ENCODE data around the gene ACTC1.

DNA sequence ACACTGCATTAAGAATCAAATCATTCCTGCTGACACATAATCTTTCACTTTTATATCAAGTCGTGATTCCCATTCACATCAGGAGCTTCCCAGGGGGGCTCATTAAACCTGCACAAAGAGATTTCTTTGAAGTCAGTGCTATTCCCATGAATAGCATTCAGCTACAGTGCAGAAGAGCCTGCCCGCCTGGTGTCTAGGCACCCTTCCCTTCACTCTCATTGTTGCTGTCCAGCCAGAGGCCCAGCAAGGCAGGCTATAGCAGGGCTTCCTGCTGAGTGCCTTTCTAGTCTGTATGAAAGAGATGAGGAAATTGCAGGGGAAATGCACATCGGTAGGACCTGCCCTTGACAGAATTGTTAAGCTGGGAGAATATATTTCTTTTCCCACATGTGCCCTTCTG is 36.0 kb downstream of the ACTC1 start:
- TF ChIP-seq, protein P1, sequence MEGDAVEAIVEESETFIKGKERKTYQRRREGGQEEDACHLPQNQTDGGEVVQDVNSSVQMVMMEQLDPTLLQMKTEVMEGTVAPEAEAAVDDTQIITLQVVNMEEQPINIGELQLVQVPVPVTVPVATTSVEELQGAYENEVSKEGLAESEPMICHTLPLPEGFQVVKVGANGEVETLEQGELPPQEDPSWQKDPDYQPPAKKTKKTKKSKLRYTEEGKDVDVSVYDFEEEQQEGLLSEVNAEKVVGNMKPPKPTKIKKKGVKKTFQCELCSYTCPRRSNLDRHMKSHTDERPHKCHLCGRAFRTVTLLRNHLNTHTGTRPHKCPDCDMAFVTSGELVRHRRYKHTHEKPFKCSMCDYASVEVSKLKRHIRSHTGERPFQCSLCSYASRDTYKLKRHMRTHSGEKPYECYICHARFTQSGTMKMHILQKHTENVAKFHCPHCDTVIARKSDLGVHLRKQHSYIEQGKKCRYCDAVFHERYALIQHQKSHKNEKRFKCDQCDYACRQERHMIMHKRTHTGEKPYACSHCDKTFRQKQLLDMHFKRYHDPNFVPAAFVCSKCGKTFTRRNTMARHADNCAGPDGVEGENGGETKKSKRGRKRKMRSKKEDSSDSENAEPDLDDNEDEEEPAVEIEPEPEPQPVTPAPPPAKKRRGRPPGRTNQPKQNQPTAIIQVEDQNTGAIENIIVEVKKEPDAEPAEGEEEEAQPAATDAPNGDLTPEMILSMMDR (IDR thresholded peaks at IDR 0.05) = no peak
- no peak for TF ChIP-seq POLR2A (IDR thresholded peaks at IDR 0.05)

Measured in ovary (tissue), 3 donors.